H9 (cell line): ENCODE results near the gene USP34. TPM values are rescaled to one million over a fixed set of nuclear protein-coding genes. Genes with fewer than 3 reads are reported as not detected.

Experiments used
- DNase-seq: peaks from one replicate; pipeline ENCODE4 v3.0.0-alpha.2; 2017
- H2AFZ ChIP-seq: one replicate; pipeline ENCODE4 v1.6.1; 2013; ENCODE audit warnings: mild to moderate bottlenecking, low read length, control low read depth, moderate library complexity
- H2AK5ac ChIP-seq: 2 replicates; pipeline ENCODE4 v1.6.1; 2013; ENCODE audit warnings: low read length, control low read depth, mixed read lengths; ENCODE audit not compliant: insufficient read length
- H2BK120ac ChIP-seq: one replicate; pipeline ENCODE4 v1.6.1; 2013; ENCODE audit warnings: low read depth, mild to moderate bottlenecking, low read length, control low read depth, inconsistent platforms; ENCODE audit not compliant: poor library complexity, severe bottlenecking
- H2BK12ac ChIP-seq: 2 replicates; pipeline ENCODE4 v1.6.1; 2013; ENCODE audit warnings: low read length, control low read depth, mixed read lengths, low read depth; ENCODE audit not compliant: insufficient read length
- H2BK15ac ChIP-seq: 2 replicates; pipeline ENCODE4 v1.6.1; 2013; ENCODE audit warnings: low read depth, low read length, control low read depth
- H2BK20ac ChIP-seq: one replicate; pipeline ENCODE4 v1.6.1; 2013; ENCODE audit warnings: low read depth, mild to moderate bottlenecking, low read length, control low read depth, inconsistent platforms; ENCODE audit not compliant: poor library complexity, severe bottlenecking
- H2BK5ac ChIP-seq: 2 replicates; pipeline ENCODE4 v1.6.1; 2013; ENCODE audit warnings: low read length, control low read depth, mixed read lengths; ENCODE audit not compliant: insufficient read length
- H3K14ac ChIP-seq: 2 replicates; pipeline ENCODE4 v1.6.1; 2013; ENCODE audit warnings: low read length, control low read depth; ENCODE audit not compliant: insufficient read depth
- H3K18ac ChIP-seq: 2 replicates; pipeline ENCODE4 v1.6.1; 2013; ENCODE audit warnings: low read depth, mild to moderate bottlenecking, mixed read lengths, low read length, control low read depth; ENCODE audit not compliant: insufficient read length
- H3K23ac ChIP-seq: 2 replicates; pipeline ENCODE4 v1.6.1; 2013; ENCODE audit warnings: low read length, control low read depth, mixed read lengths, low read depth; ENCODE audit not compliant: insufficient read length
- H3K23me2 ChIP-seq: 2 replicates; pipeline ENCODE4 v1.6.1; 2013; ENCODE audit warnings: low read depth, mild to moderate bottlenecking, mixed read lengths, low read length, control low read depth; ENCODE audit not compliant: insufficient read length, poor library complexity, severe bottlenecking
- H3K27ac ChIP-seq: 2 replicates; pipeline ENCODE4 v1.5.1; 2013; ENCODE audit warnings: low read length, control low read depth, mixed read lengths, low read depth; ENCODE audit not compliant: insufficient read length
- H3K27me3 ChIP-seq: 2 replicates; pipeline ENCODE4 v1.6.1; 2013; ENCODE audit warnings: low read length, control low read depth, inconsistent platforms; ENCODE audit not compliant: insufficient read depth
- H3K4ac ChIP-seq: 2 replicates; pipeline ENCODE4 v1.6.1; 2013; ENCODE audit warnings: low read depth, mild to moderate bottlenecking, control low read depth, inconsistent platforms, low read length, moderate library complexity
- H3K4me1 ChIP-seq: 2 replicates; pipeline ENCODE4 v1.6.1; 2013; ENCODE audit warnings: low read length, control low read depth, inconsistent platforms; ENCODE audit not compliant: insufficient read depth
- H3K4me2 ChIP-seq: 2 replicates; pipeline ENCODE4 v1.6.1; 2013; ENCODE audit warnings: low read length, control low read depth, mixed read lengths; ENCODE audit not compliant: insufficient read length, insufficient read depth
- H3K56ac ChIP-seq: 2 replicates; pipeline ENCODE4 v1.6.1; 2013; ENCODE audit warnings: low read depth, mild to moderate bottlenecking, mixed read lengths, low read length, control low read depth; ENCODE audit not compliant: insufficient read length
- H3K79me1 ChIP-seq: 2 replicates; pipeline ENCODE4 v1.6.1; 2013; ENCODE audit warnings: low read depth, mild to moderate bottlenecking, moderate library complexity, low read length, control low read depth, inconsistent platforms; ENCODE audit not compliant: insufficient read depth, poor library complexity, severe bottlenecking
- H3K79me2 ChIP-seq: 2 replicates; pipeline ENCODE4 v1.6.1; 2013; ENCODE audit warnings: low read length, control low read depth, inconsistent platforms; ENCODE audit not compliant: insufficient read depth
- H3K9ac ChIP-seq: 2 replicates; pipeline ENCODE4 v1.6.1; 2013; ENCODE audit warnings: low read length, control low read depth, mixed read lengths; ENCODE audit not compliant: insufficient read length; ENCODE audit errors: extremely low read depth
- H3K9me3 ChIP-seq: one replicate; pipeline ENCODE4 v1.6.1; 2013; ENCODE audit warnings: low read depth, low read length, inconsistent platforms; ENCODE audit not compliant: control insufficient read depth
- H3T11ph ChIP-seq: one replicate; pipeline ENCODE4 v1.6.1; 2013; ENCODE audit warnings: mild to moderate bottlenecking, low read length, control low read depth, inconsistent platforms
- H4K20me1 ChIP-seq: one replicate; pipeline ENCODE4 v1.6.1; 2013; ENCODE audit not compliant: control insufficient read depth, insufficient read length, insufficient read depth
- H4K5ac ChIP-seq: 2 replicates; pipeline ENCODE4 v1.6.1; 2013; ENCODE audit warnings: low read depth, mild to moderate bottlenecking, mixed read lengths, low read length, control low read depth; ENCODE audit not compliant: insufficient read length
- H4K8ac ChIP-seq: replicated peaks from 2 replicates; pipeline ENCODE4 v1.6.1; 2013; ENCODE audit warnings: low read length, control low read depth, mixed read lengths, low read depth; ENCODE audit not compliant: insufficient read length
- H4K91ac ChIP-seq: 2 replicates; pipeline ENCODE4 v1.6.1; 2013; ENCODE audit warnings: low read depth, mild to moderate bottlenecking, moderate library complexity, mixed read lengths, low read length, control low read depth; ENCODE audit not compliant: insufficient read length
- H3K27ac Mint-ChIP-seq, 3 experiments: 2 replicates in 2 of 3; 3 replicates in 1 of 3; pipeline ENCODE4 v1.8.0; 2020 to 2021; ENCODE audit warnings: mixed read lengths in 3 of 3, mild to moderate bottlenecking in 1 of 3, moderate library complexity in 1 of 3
- H3K27me3 Mint-ChIP-seq: 2 replicates; pipeline ENCODE4 v1.8.0; 2021; ENCODE audit warnings: low read depth, mild to moderate bottlenecking, moderate library complexity, mixed read lengths
- H3K36me3 Mint-ChIP-seq, 3 experiments: 2 replicates in 2 of 3; 3 replicates in 1 of 3; pipeline ENCODE4 v1.8.0; 2020 to 2021; ENCODE audit warnings: low read depth in 3 of 3, mixed read lengths in 3 of 3; ENCODE audit not compliant: insufficient read depth in 1 of 3
- H3K4me1 Mint-ChIP-seq, 2 experiments: 2 replicates each; pipeline ENCODE4 v1.8.0; 2020; ENCODE audit warnings: mixed read lengths in 2 of 2
- H3K4me3 Mint-ChIP-seq, 2 experiments: 2 replicates in 1 of 2; 3 replicates in 1 of 2; pipeline ENCODE4 v1.8.0; 2020 to 2021; ENCODE audit warnings: mild to moderate bottlenecking in 2 of 2, mixed read lengths in 2 of 2, moderate library complexity in 1 of 2
- H3K9me3 Mint-ChIP-seq, 2 experiments: 2 replicates in 1 of 2; 3 replicates in 1 of 2; pipeline ENCODE4 v1.8.0; 2020; ENCODE audit warnings: mild to moderate bottlenecking in 2 of 2, mixed read lengths in 2 of 2, moderate library complexity in 1 of 2
- WGBS: extraction: QIAGEN DNeasy Blood & Tissue Kit; methylation state at CpG from one replicate; pipeline ENCODE4 v1.1.7; 2013; ENCODE audit warnings: missing lambda C conversion rate, low lambda C conversion rate, mixed read lengths; ENCODE audit not compliant: insufficient read length; ENCODE audit errors: extremely low coverage; 5-methylcytosine and 5-hydroxymethylcytosine counted together
- total RNA-seq: library from RNA; stranded (reverse); gene quantifications from 2 replicates; pipeline ENCODE4 v1.2.1, GENCODE V29; 2021
- TF ChIP-seq, protein P1 (sequence below): fragments of 200-600 bp; sonication (generic); conservative IDR thresholded peaks from 3 replicates; pipeline ENCODE4 v1.8.0; 2021; ENCODE audit warnings: antibody characterized with exemption, mild to moderate bottlenecking

The USP34 gene
- total RNA-seq, 1 experiment from 2014 or later, result 93.9 TPM

DNA sequence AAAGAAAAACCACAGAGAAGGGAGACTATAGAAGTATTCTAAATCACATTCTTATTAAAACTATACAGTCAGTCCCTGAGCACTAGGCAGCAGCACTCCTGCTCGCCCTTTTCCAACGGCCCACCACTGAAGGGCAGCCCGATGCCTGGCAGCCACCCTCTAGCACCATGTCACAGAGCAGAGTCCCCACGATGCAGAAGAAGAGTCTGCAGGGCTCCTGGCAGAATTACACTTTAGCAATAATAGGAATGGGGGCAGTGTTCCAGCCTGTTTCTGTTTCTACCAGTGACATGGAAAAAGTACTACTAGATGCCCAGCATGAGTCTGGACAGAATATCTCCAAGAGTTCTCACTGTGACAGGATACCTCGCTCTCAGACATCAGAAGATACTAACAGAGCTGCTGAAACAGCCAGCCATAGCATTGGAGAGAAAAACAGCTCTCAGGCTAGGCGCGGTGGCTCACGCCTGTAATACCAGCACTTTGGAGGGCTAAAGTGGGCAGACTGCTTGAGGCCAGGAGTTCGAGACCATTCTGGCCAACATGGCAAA, 221.3 kb downstream of the USP34 start:
- Histone ChIP-seq H3K27ac (no peak overlapping the region), H3T11ph (no peak overlapping the region), H2AK5ac (no peak overlapping the region), H4K5ac (no peak overlapping the region), H3K56ac (no peak overlapping the region), H3K9ac (no peak overlapping the region), H3K79me1 (no peaks in the 10 kb centered on the region), H3K4me1 (no peaks in the 10 kb centered on the region), H3K9me3 (no peaks in the 10 kb centered on the region), H3K23me2 (no peaks in the 10 kb centered on the region), H3K27me3 (no peaks in the 10 kb centered on the region), H2BK5ac (no peak overlapping the region), H2BK12ac (no peak overlapping the region), H3K18ac (no peak overlapping the region), H4K8ac (no peak overlapping the region), H3K4ac (no peak overlapping the region), H4K91ac (no peak overlapping the region), H3K79me2 (no peaks in the 10 kb centered on the region), H2BK120ac (no peak overlapping the region), H2BK15ac (no peak overlapping the region), H4K20me1 (no peaks in the 10 kb centered on the region), H3K23ac (no peak overlapping the region), H3K4me2 (no peak overlapping the region), H2AFZ (no peak overlapping the region), H3K14ac (no peak overlapping the region), H2BK20ac (no peak overlapping the region)
- TF ChIP-seq, protein P1, sequence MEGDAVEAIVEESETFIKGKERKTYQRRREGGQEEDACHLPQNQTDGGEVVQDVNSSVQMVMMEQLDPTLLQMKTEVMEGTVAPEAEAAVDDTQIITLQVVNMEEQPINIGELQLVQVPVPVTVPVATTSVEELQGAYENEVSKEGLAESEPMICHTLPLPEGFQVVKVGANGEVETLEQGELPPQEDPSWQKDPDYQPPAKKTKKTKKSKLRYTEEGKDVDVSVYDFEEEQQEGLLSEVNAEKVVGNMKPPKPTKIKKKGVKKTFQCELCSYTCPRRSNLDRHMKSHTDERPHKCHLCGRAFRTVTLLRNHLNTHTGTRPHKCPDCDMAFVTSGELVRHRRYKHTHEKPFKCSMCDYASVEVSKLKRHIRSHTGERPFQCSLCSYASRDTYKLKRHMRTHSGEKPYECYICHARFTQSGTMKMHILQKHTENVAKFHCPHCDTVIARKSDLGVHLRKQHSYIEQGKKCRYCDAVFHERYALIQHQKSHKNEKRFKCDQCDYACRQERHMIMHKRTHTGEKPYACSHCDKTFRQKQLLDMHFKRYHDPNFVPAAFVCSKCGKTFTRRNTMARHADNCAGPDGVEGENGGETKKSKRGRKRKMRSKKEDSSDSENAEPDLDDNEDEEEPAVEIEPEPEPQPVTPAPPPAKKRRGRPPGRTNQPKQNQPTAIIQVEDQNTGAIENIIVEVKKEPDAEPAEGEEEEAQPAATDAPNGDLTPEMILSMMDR, result no peak
- no peak overlapping the region for H3K4me3 Mint-ChIP-seq
- H3K9me3 Mint-ChIP-seq, result no peaks in the 10 kb centered on the region
- no peaks in the 10 kb centered on the region for H3K4me1 Mint-ChIP-seq
- no peak for DNase-seq
- WGBS, result no CpG with 5 or more reads among the region's 9 CpGs
- peaks cover 14 to 50% (median 45%) of the 10 kb centered on the region in 3 experiments for H3K36me3 Mint-ChIP-seq
- peak overlapping the region in 2 of 3 experiments; percentile 46 to 90; a peak in 3 of 7 replicates for H3K27ac Mint-ChIP-seq
- H3K27me3 Mint-ChIP-seq, result no peaks in the 10 kb centered on the region
